Omental fat pad (tissue), 4 donors: Measurements from ENCODE around the gene MAML3. TPM values are rescaled to one million over a fixed set of nuclear protein-coding genes. Genes with fewer than 3 reads are reported as not detected.

Experiments used
- ATAC-seq: fragments of 150-250 bp; one replicate; pipeline ENCODE4 v1.9.1; 2016; ENCODE audit warnings: mild to moderate bottlenecking, moderate library complexity; ENCODE audit not compliant: low FRiP score
- DNase-seq: peaks from one replicate; pipeline ENCODE4 v3.0.0-alpha.2; 2019; ENCODE audit warnings: low spot score
- total RNA-seq, 4 donors: library from RNA; depleted of rRNA; stranded (reverse); fragments of >200 nt; gene quantifications; one replicate each; pipeline ENCODE4 v1.1.0, GENCODE V29; 2016
- TF ChIP-seq, protein P1 (sequence below), 3 donors: fragments of 450-650 bp; IDR thresholded peaks; one replicate each; pipeline ENCODE4 v1.5.1; 2016 to 2017; ENCODE audit warnings: antibody characterized with exemption in 3 of 3, mild to moderate bottlenecking in 3 of 3, moderate library complexity in 2 of 3

MAML3 gene
- total RNA-seq, 4 donors from 2014 or later = 4.8 to 12.8 (median 11.7) TPM

DNA sequence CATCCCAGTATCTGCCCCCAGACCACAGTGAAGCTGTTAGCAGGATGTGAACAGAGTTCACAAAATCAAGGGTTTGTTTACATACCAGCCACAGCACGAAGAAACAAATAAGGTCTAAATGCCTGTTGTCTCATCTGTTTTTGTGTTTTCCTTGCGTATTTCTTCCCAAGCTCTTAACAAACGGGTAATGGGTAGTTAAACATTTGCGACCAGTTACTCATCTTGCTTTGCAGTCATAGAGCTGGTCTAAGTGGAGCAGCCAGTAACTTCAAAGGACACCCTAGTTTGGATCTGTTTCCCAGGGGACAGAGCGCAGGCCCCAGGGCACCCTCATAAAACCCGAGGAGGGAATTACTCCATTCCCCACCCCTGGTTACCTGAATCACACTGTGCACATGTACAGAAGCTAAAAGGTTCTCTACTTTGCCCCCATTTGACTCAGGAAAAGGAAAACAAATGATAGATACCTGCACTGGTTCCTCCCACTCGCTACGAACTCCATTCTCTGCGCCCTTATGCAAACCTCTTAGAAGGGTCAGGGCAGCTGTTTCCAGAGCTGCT lies 68.8 kb downstream of the MAML3 start:
- ATAC-seq (no peak), DNase-seq (no peak)
- TF ChIP-seq, protein P1, sequence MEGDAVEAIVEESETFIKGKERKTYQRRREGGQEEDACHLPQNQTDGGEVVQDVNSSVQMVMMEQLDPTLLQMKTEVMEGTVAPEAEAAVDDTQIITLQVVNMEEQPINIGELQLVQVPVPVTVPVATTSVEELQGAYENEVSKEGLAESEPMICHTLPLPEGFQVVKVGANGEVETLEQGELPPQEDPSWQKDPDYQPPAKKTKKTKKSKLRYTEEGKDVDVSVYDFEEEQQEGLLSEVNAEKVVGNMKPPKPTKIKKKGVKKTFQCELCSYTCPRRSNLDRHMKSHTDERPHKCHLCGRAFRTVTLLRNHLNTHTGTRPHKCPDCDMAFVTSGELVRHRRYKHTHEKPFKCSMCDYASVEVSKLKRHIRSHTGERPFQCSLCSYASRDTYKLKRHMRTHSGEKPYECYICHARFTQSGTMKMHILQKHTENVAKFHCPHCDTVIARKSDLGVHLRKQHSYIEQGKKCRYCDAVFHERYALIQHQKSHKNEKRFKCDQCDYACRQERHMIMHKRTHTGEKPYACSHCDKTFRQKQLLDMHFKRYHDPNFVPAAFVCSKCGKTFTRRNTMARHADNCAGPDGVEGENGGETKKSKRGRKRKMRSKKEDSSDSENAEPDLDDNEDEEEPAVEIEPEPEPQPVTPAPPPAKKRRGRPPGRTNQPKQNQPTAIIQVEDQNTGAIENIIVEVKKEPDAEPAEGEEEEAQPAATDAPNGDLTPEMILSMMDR (IDR thresholded peaks at IDR 0.05) = no peak

DNA sequence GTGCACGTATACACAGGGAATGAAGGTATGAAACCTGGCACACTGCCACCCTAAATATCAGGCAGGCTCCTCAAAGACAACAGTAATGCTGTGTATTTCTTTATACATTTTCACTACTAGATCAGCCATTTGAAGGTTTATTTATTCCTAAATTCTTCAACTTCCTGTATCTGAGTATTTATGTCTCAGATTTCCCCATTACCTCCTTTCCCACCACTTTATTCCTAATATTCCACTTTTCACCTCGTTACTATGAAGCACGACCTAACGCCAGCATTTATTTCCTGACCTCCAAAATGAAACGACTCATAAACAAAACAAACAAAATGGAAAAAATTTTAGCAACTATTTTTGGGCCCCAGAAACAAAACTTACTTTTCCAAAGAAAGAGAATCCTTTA lies 69.6 kb downstream of the MAML3 start:
- no peak for DNase-seq

DNA sequence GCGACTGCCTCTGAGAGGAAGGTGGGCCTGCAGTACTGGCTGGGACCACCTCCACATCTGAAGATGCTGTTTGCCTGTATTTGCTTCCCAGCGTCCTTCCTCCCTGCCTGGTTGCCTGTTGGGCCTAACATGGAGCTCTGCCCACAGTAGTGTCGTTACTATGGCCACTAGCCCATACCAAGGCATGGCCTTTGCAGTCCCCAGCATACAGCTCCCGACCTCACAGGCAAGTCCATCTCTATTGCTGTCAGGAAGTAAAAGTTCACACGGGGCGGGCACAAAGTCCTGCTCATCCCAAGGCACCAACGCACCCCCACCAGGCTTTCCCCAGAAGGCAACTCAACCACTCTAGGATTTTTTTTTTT lies 71.6 kb downstream of the MAML3 start:
- TF ChIP-seq, protein P1 (IDR thresholded peaks at IDR 0.05) = no peak
- no peak for DNase-seq
- ATAC-seq = no peak

More for the DNA sequence above, 69.6 kb downstream of the MAML3 start:
- TF ChIP-seq, protein P1 (IDR thresholded peaks at IDR 0.05) = no peak
- ATAC-seq = no peak

DNA sequence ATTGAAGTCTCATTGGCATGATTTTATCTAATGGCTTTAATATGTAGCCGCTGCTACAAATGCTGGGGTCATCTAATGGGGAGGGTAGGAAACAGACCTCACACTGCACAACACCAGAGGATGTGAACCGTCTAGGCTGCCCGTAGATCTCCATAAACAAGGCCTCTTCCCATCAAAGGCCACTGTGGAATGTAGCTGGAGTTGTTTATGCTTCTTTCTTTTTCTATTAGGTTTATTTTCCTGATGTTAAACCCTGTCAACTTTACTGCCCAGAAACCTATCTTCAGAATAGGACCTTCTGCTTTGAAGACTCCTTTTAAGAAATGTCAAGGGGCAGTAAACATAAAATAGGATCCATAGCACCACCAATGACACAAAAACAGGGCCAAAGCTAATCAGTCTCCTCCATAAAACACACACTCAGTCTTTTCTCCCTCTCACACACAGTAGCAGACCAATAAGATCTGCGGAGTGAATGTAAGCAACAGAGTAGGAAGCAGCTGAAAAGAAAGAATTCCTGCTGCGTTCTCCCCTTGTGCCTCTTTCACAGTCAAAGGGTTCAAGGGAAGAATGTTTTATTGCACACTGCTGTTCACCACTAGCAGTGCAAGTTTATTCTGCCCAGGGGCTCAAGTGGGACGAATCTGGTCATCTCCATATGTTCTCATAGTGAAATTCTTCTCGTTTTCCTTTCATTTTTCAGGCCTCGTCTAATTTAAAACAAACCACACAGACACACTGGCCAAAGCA lies 72.2 kb downstream of the MAML3 start:
- no peak for ATAC-seq
- DNase-seq = no peak
- TF ChIP-seq, protein P1 (IDR thresholded peaks at IDR 0.05) = no peak

DNA sequence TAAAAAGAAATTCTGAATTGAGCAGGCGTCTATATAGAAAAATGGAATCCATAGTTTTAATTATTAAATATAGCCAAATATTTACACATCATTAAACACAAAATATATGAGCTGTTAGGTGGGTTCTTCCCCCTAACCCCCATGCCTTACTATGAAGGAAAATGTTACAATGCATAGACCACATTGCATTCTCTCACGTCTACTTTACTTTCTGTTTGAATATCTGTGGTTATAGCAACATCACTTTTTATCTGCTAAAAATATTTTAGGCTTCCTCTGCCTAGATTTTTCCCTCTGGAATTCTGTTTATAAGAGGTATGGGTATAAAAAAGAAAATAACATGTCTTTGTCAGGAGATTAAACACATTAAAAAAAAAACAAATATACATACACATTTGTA lies 73.1 kb downstream of the MAML3 start:
- TF ChIP-seq, protein P1 (IDR thresholded peaks at IDR 0.05) = no peak
- ATAC-seq (no peak), DNase-seq (no peak)

DNA sequence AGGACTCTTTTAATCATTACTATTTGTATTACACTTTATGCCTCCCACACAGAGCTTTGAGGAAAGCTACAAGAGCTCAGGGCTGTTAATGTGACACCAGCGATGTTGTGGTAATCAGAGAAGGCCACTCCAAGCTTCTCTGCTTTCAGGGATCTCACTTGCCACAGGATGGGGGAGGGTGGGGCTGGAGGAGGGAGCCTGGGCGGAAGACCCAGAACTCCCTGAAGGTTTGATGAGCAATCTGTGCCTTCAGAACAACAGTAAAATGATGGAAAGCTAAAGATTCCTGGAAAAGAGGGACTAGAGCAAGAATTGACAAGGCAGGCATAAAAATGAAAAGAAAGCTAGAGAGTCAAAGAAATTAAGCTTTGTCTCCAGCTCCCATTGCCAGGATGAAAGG lies 75.6 kb downstream of the MAML3 start:
- TF ChIP-seq, protein P1 (IDR thresholded peaks at IDR 0.05) = no peak
- ATAC-seq = peak; percentile 75
- no peak for DNase-seq

DNA sequence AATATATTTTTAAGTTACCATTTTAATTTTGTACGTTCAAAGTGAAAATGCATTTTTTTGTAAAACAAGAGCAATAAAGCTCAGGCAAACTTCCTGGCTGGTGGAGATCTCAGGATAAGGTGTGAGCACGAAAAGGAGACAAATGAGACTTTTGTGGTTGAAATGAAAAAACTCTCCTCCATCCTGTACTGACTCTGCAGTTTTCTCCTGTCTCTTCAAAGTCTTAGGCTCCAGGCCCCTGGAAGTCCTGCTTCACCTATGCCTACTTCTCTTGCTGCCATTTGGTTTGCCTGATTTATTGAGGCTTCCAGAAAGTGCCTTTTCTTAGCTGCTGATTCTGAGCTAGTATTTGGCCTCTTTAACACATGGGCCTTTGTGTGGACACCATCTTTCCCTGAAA lies 77.7 kb downstream of the MAML3 start:
- TF ChIP-seq, protein P1 (IDR thresholded peaks at IDR 0.05) = no peak
- no peak for DNase-seq
- no peak for ATAC-seq
